GM12878 (cell line): Measurements from ENCODE around the gene PDCD11. TPM values are rescaled to one million over a fixed set of nuclear protein-coding genes. Genes with fewer than 3 reads are reported as not detected.

Source experiments
- ATAC-seq: fragments of 200-7000 bp; cut with Tn5 transposase; 3 replicates; pipeline ENCODE4 v1.9.1; 2020; ENCODE audit warnings: mild to moderate bottlenecking, moderate library complexity
- BruUV-seq: library from RNA; stranded (reverse); fragments of 400-500 nt; replicated peaks from 2 replicates; lab custom pipeline; 2021; lab: Mats Ljungman, UMichigan
- CTCF ChIA-PET: fragments of 300-600 bp; sonication (Branson Sonifier 250); formaldehyde crosslinking; extraction: SDS; loops from one replicate; lab custom pipeline; 2021; ENCODE audit warnings: inconsistent platforms; lab: Yijun Ruan, JAX
- POLR2A ChIA-PET: fragments of 350-600 bp; formaldehyde crosslinking; extraction: SDS; loops from one replicate; lab custom pipeline; 2021; ENCODE audit warnings: inconsistent platforms; lab: Charles Lee
- RAD21 ChIA-PET: fragments of 300-600 bp; sonication (Branson Sonifier 250); formaldehyde crosslinking; loops from one replicate; lab custom pipeline; 2023; ENCODE audit warnings: antibody characterized with exemption; ENCODE audit not compliant: unreplicated experiment; lab: Charles Lee
- SMC1A ChIA-PET: fragments of 300-600 bp; sonication (Branson Sonifier 250); formaldehyde crosslinking; loops from one replicate; lab custom pipeline; 2023; ENCODE audit not compliant: unreplicated experiment, uncharacterized antibody; lab: Charles Lee
- DNase-seq: peaks from one replicate; pipeline ENCODE4 v3.0.0-alpha.2; 2011; ENCODE audit warnings: low read depth, low spot score
- FAIRE-seq: peaks from 3 replicates; lab custom pipeline; 2011; peaks lifted over from hg19 to GRCh38; lab: Jason Lieb, UNC
- H2AFZ ChIP-seq: 2 replicates; pipeline ENCODE4 v1.6.0; 2011; ENCODE audit warnings: low read depth, low read length, control low read depth; ENCODE audit not compliant: control insufficient read depth
- H3K27ac ChIP-seq: 2 replicates; pipeline ENCODE4 v1.5.1; 2011; ENCODE audit warnings: control low read depth; ENCODE audit not compliant: control insufficient read depth, insufficient read depth
- H3K27me3 ChIP-seq, 2 experiments: replicated peaks in 1 of 2; 2 replicates each; pipeline versions ENCODE4 v1.6.0 to v1.6.1; 2011; ENCODE audit warnings: low read length in 1 of 2; ENCODE audit not compliant: control insufficient read depth in 2 of 2, insufficient read depth in 2 of 2
- H3K36me3 ChIP-seq, 2 experiments: 2 replicates each; pipeline ENCODE4 v1.5.1; 2011; ENCODE audit warnings: low read length in 1 of 2; ENCODE audit not compliant: control insufficient read depth in 2 of 2, insufficient read depth in 2 of 2
- H3K4me1 ChIP-seq: 2 replicates; pipeline ENCODE4 v1.6.1; 2011; ENCODE audit warnings: mild to moderate bottlenecking, low read length, moderate library complexity, mixed read lengths; ENCODE audit not compliant: control insufficient read depth, insufficient read depth
- H3K4me2 ChIP-seq: 2 replicates; pipeline ENCODE4 v1.6.0; 2011; ENCODE audit warnings: control low read depth; ENCODE audit not compliant: control insufficient read depth, insufficient read depth
- H3K4me3 ChIP-seq: fragments of 200-600 bp; sonication (generic); 2 replicates; pipeline ENCODE4 v1.5.1; 2016
- H3K79me2 ChIP-seq: 2 replicates; pipeline ENCODE4 v1.6.0; 2011; ENCODE audit warnings: low read length; ENCODE audit not compliant: control insufficient read depth, insufficient read depth
- H3K9ac ChIP-seq: 2 replicates; pipeline ENCODE4 v1.8.0; 2011; ENCODE audit warnings: low read length, control low read depth, mixed read lengths; ENCODE audit not compliant: control insufficient read depth, insufficient read depth
- H3K9me3 ChIP-seq: replicated peaks from 3 replicates; pipeline ENCODE4 v1.5.1; 2011; ENCODE audit warnings: mild to moderate bottlenecking, low read length; ENCODE audit not compliant: control insufficient read depth, insufficient read depth
- H4K20me1 ChIP-seq: 2 replicates; pipeline ENCODE4 v1.6.0; 2011; ENCODE audit not compliant: control insufficient read depth, insufficient read depth
- DPF2 ChIP-seq: fragments of 450-650 bp; IDR thresholded peaks from 2 replicates; pipeline ENCODE4 v1.6.1; 2017; ENCODE audit warnings: mild to moderate bottlenecking
- IRF3 ChIP-seq: fragments of 450-650 bp; IDR thresholded peaks from 2 replicates; pipeline ENCODE4 v1.6.1; 2014; ENCODE audit warnings: mild to moderate bottlenecking
- JUNB ChIP-seq: IDR thresholded peaks from 2 replicates; pipeline ENCODE4 v1.6.1; 2016; ENCODE audit warnings: antibody characterized with exemption, mild to moderate bottlenecking
- JUND ChIP-seq: IDR thresholded peaks from 2 replicates; pipeline ENCODE4 v1.6.1; 2012; ENCODE audit warnings: low read depth, mild to moderate bottlenecking, low read length, improper control_type of control experiment, moderate library complexity
- NBN ChIP-seq: fragments of 450-650 bp; IDR thresholded peaks from 2 replicates; pipeline ENCODE4 v1.6.1; 2016
- PAX5 ChIP-seq: IDR thresholded peaks from 2 replicates; pipeline ENCODE4 v1.6.1; 2011; ENCODE audit warnings: low read depth, low read length, borderline replicate concordance
- RAD51 ChIP-seq: fragments of 450-650 bp; IDR thresholded peaks from 2 replicates; pipeline ENCODE4 v1.6.1; 2016; ENCODE audit warnings: moderate library complexity, mild to moderate bottlenecking, inconsistent platforms
- RBBP5 ChIP-seq: fragments of 200-600 bp; sonication (generic); conservative IDR thresholded peaks from 2 replicates; pipeline ENCODE4 v1.6.1; 2016
- RUNX3 ChIP-seq: IDR thresholded peaks from 2 replicates; pipeline ENCODE4 v1.6.1; 2012; ENCODE audit warnings: low read length, inconsistent platforms
- SRF ChIP-seq, 2 experiments: IDR thresholded peaks; 2 replicates each; pipeline ENCODE4 v1.6.1; 2011; ENCODE audit warnings: low read depth in 2 of 2, low read length in 2 of 2, mild to moderate bottlenecking in 1 of 2, moderate library complexity in 1 of 2
- SUZ12 ChIP-seq: fragments of 200-600 bp; sonication (generic); IDR thresholded peaks from one replicate; pipeline ENCODE4 v1.6.1; 2018; ENCODE audit warnings: antibody characterized with exemption, mild to moderate bottlenecking; ENCODE audit not compliant: unreplicated experiment
- TARDBP ChIP-seq: IDR thresholded peaks from 2 replicates; pipeline ENCODE4 v1.6.1; 2016; ENCODE audit warnings: borderline replicate concordance
- TCF7 ChIP-seq: IDR thresholded peaks from 2 replicates; pipeline ENCODE4 v1.6.1; 2014; ENCODE audit warnings: antibody characterized with exemption, borderline replicate concordance
- YY1 ChIP-seq: IDR thresholded peaks from 2 replicates; pipeline ENCODE4 v1.6.1; 2011; ENCODE audit warnings: low read depth, mild to moderate bottlenecking, low read length
- ZNF384 ChIP-seq: IDR thresholded peaks from 2 replicates; pipeline ENCODE4 v1.6.1; 2012; ENCODE audit warnings: low read depth, mild to moderate bottlenecking, low read length, improper control_type of control experiment, borderline replicate concordance
- WGBS: methylation state at CpG from one replicate; pipeline ENCODE4 v1.1.6; 2016; ENCODE audit warnings: low lambda C conversion rate; ENCODE audit not compliant: insufficient replicate concordance, insufficient coverage; ENCODE audit errors: missing lambda C conversion rate; 5-methylcytosine and 5-hydroxymethylcytosine counted together
- in situ Hi-C: fragments of 300-500 bp; cut with MboI; formaldehyde crosslinking; loops from 9 replicates; pipeline ENCODE4 v1.14.3; 2018; ENCODE audit warnings: mixed read lengths
- intact Hi-C: fragments of 100-400 bp; cut with micrococcal nuclease; formaldehyde crosslinking; loops from one replicate; pipeline ENCODE4 v1.14.2; 2022; ENCODE audit not compliant: unreplicated experiment
- polyA plus RNA-seq, 11 experiments: library from polyadenylated mRNA; depleted of rRNA in 4 of 11; unstranded in 6 of 11; stranded (reverse) in 5 of 11; fragments of >200 nt; fragmentation: Nextera tagmentation in 4 of 11; fragmentation: Illumina TruSeq in 1 of 11; extraction: Ambion mirVana in 4 of 11; extraction: Trizol in 1 of 11; gene quantifications; 1 replicate in 1 of 11; 2 replicates in 10 of 11; pipeline versions ENCODE4 v1.2.1 to v1.2.3, GENCODE V29; 2011 to 2016; ENCODE audit warnings: inconsistent platforms in 2 of 11, missing spikeins in 2 of 11, low read depth in 1 of 11
- total RNA-seq, 4 experiments: library from RNA; depleted of rRNA in 3 of 4; stranded (reverse); fragments of >200 nt in 3 of 4; fragmentation: Illumina TruSeq in 1 of 4; extraction: Trizol in 1 of 4; gene quantifications; 2 replicates each; pipeline versions ENCODE4 v1.2.1 to v1.2.3, GENCODE V29; 2013 to 2021
- TF ChIP-seq, protein P1 (sequence below): IDR thresholded peaks from 2 replicates; pipeline ENCODE4 v1.6.1; 2011; ENCODE audit warnings: low read depth, mild to moderate bottlenecking, low read length, moderate library complexity, borderline replicate concordance; ENCODE audit errors: extremely low read depth

PDCD11 gene
- total and polyA plus RNA-seq, 10 of the 15 experiments (the other 5 are each of a cell fraction or from before 2014, with no cell fraction given), result 13.9 to 69.7 (median 44.8) TPM

GRCh38 chr10:103491729-103492364, 95.4 kb downstream of the PDCD11 start:
- TF ChIP-seq SUZ12, result no peak
- TF ChIP-seq, protein P1, sequence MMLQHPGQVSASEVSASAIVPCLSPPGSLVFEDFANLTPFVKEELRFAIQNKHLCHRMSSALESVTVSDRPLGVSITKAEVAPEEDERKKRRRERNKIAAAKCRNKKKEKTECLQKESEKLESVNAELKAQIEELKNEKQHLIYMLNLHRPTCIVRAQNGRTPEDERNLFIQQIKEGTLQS, result no peak
- H3K9me3 ChIP-seq, result no peaks in the 10 kb centered on the region
- no peak overlapping the region for H3K4me3 ChIP-seq
- H3K4me1 ChIP-seq, result peaks cover 10% of the 10 kb centered on the region
- FAIRE-seq (no peak), DNase-seq (no peak), ATAC-seq (no peak)
- no peak overlapping the region for H3K9ac ChIP-seq
- H3K27ac ChIP-seq, result no peak overlapping the region
- intact Hi-C loops (loop anchor here (2.0 kb wide), 1 partner anchor 51 kb away; no protein-coding TSS in a partner anchor), in situ Hi-C loops (no loop called here)
- peaks cover 13 to 15% of the 10 kb centered on the region in 2 experiments for H3K27me3 ChIP-seq
- no peak overlapping the region for H2AFZ ChIP-seq
- SMC1A ChIA-PET, result interaction anchor here (1.3 to 2.1 kb wide), 8 partner anchors 9 to 101 kb away, joined by 3 to 14 read pairs (median 4); no protein-coding TSS in a partner anchor
- no peaks in the 10 kb centered on the region for H3K36me3 ChIP-seq
- POLR2A ChIA-PET, result interaction anchor here (0.5 to 2.2 kb wide), 2 partner anchors 20 to 566 kb away, joined by 3 to 13 read pairs; no protein-coding TSS in a partner anchor
- RAD21 ChIA-PET, result interaction anchor here (1.0 to 1.8 kb wide), 4 partner anchors 11 to 101 kb away, joined by 3 to 11 read pairs (median 4); no protein-coding TSS in a partner anchor
- no TSS peak for BruUV-seq
- 57% methylated on average over 7 of the region's 7 CpGs for WGBS
- peaks cover 3% of the 10 kb centered on the region; the same call in 1 of the 2 replicates for H4K20me1 ChIP-seq
- no peak overlapping the region for H3K4me2 ChIP-seq
- CTCF ChIA-PET, result interaction anchor here (0.7 to 3.5 kb wide), 10 partner anchors 9 to 197 kb away, joined by 3 to 17 read pairs (median 7); no protein-coding TSS in a partner anchor
- H3K79me2 ChIP-seq, result no peaks in the 10 kb centered on the region

DNA sequence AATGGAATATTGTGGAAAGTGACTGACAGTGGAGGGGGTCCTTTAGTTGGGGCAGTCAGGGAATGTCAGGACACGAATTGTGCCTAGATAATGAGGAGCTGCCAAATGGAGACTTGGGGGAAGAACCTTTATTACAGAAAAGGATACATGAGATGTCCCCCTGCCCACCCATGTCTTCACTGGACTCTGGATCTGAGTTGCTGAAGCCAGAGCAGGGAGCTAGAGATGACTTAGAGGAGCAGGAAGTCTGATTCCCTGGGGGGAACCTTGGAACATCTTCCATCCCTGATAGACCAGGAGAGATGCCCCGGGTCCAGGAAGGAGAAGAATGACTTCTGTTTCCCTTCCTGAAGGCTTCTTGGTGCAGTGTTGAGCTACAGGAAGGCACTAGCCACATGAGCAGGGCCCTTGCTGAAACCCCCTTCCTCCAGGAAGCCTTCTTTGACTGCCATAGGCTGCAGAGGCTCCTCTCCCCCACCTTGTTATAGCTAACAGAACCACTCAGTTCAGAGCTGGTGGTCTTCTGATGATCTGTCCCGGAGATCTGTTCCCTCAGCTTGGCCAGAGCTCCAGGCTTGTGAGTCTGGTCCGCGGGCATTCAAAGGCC, 96.3 kb downstream of the PDCD11 start:
- Histone ChIP-seq H4K20me1 (peaks cover 3% of the 10 kb centered on the region; the same call in 1 of the 2 replicates), H3K4me3 (no peak overlapping the region), H3K36me3 (no peaks in the 10 kb centered on the region), H3K4me1 (peaks cover 10% of the 10 kb centered on the region), H3K9me3 (no peaks in the 10 kb centered on the region), H3K27me3 (peaks cover 15% of the 10 kb centered on the region in 2 experiments), H3K27ac (no peak overlapping the region), H2AFZ (no peak overlapping the region), H3K79me2 (no peaks in the 10 kb centered on the region), H3K9ac (no peak overlapping the region), H3K4me2 (no peak overlapping the region; the same call in 1 of the 2 replicates)
- ChIA-PET RAD21 (interaction anchor here (0.6 to 1.4 kb wide), 8 partner anchors 10 to 301 kb away, joined by 3 to 5 read pairs (median 3); partner anchors contain the start of gene CALHM1), POLR2A (no interaction called here), SMC1A (interaction anchor here (1.0 to 1.6 kb wide), 5 partner anchors 10 to 101 kb away, joined by 3 to 7 read pairs (median 3); no protein-coding TSS in a partner anchor), CTCF (interaction anchor here (0.7 to 3.5 kb wide), 9 partner anchors 10 to 100 kb away, joined by 3 to 11 read pairs (median 6); partner anchors contain the start of gene CALHM2)
- DNase-seq, result no peak
- no peak for ATAC-seq
- no TSS peak for BruUV-seq
- FAIRE-seq, result no peak
- 75% methylated on average over 5 of the region's 5 CpGs for WGBS
- in situ Hi-C loops (no loop called here), intact Hi-C loops (loop anchor here (2.0 kb wide), 1 partner anchor 50 kb away; no protein-coding TSS in a partner anchor)
- TF ChIP-seq JUND, result no peak
- TF ChIP-seq IRF3, result no peak
- TF ChIP-seq ZNF384, result no peak
- no peak for TF ChIP-seq RAD51
- TF ChIP-seq SRF (IDR thresholded peaks at IDR 0.05; ENCODE audit: low read depth in 2 of 2, low read length in 2 of 2), result no peak
- TF ChIP-seq RUNX3, result no peak
- TF ChIP-seq TARDBP, result no peak
- TF ChIP-seq JUNB, result no peak
- TF ChIP-seq PAX5, result no peak
- TF ChIP-seq TCF7, result no peak
- no peak for TF ChIP-seq RBBP5
- no peak for TF ChIP-seq YY1
- TF ChIP-seq NBN, result no peak
- TF ChIP-seq DPF2, result no peak
